GM21529 (cell line): Measurements from ENCODE around the gene CDH22.

Experiments used
- ATAC-seq: cut with Tn5 transposase; IDR thresholded peaks from one replicate; pipeline ENCODE4 v1.9.1; 2021; ENCODE audit not compliant: unreplicated experiment

CDH22 gene

GRCh38 chr20:46129955-46130481 lies 178.3 kb downstream of the CDH22 start:
- no peak for ATAC-seq

- no peak for ATAC-seq
Observed at GRCh38 chr20:46128310-46129151, 179.8 kb downstream of the CDH22 start.

GRCh38 chr20:46127396-46128010 lies 180.8 kb downstream of the CDH22 start:
- no peak for ATAC-seq

- ATAC-seq, result no peak
Observed at GRCh38 chr20:46126440-46127056, 181.8 kb downstream of the CDH22 start.
